Measurements from ENCODE around the gene TDP1. TPM values are rescaled to one million over a fixed set of nuclear protein-coding genes. Genes with fewer than 3 reads are reported as not detected.

TDP1 gene
- total RNA-seq: 23.9 and 34.5 TPM in 2 replicates
- 9.7 TPM for polyA plus RNA-seq (2012)

- DNase-seq (ENCODE audit: low read depth): peak; percentile 96
Observed at GRCh38 chr14:89955745-89956660, at the start of gene TDP1. Gene TDP1 (plus strand): TSS chr14:89955927. CDS start chr14:89963115, 7,188 bp downstream.

DNA sequence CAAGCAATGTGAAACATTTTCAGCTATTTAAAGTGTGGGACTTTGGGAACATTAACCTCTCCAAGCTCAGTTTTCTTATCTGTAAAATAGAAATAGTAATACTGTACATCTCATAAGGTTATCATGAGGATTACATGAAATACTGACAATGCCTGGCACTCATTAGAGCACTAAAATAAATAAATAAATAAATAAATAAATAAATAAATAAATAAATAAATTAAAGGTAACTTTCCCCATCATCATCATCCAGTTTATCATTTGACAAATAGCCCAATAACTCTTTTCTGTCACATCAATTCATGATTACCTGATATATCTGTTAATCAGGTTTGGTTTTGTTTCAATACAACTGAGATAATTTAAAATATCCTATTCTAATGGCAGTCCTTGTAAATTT, 49.7 kb upstream of the TDP1 start:
- DNase-seq (ENCODE audit: low read depth): no peak

- DNase-seq (ENCODE audit: low read depth): no peak
Observed at GRCh38 chr14:89907655-89908054, 48.1 kb upstream of the TDP1 start.

DNA sequence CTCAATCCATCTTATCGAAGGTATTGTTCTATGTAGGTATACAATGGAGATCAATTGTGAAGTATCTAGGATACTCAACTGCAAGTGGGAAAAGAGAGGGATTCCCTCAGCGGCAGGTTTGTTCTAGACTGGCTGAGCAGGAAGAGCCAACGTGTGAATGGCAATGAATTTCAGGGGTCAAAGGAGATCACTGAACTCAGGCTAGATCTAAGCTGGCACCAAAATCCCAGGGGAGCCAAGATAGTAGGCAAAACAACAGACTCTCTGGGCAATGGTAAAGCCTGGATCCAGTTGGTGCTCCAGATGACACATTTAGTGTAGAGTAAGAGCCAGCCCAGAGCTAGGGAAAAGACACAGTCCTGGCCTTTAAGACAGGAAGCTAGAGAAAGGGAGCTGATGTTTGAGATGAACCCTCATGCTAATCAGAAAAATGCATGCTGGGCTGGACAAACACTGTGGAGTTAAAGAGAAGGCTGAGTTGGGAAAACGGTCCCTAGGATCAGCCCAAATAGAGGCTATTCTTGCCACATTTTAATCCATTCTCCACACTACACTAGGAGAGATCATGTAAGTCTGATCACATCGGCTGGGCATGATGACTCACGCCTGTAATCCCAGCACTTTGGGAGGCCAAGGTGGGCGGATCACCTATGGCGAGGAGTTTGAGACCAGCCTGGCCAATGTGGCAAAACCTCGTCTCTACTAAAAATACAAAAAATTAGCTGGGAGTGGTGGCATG, 46.8 kb upstream of the TDP1 start:
- no peak for DNase-seq (ENCODE audit: low read depth)

DNA sequence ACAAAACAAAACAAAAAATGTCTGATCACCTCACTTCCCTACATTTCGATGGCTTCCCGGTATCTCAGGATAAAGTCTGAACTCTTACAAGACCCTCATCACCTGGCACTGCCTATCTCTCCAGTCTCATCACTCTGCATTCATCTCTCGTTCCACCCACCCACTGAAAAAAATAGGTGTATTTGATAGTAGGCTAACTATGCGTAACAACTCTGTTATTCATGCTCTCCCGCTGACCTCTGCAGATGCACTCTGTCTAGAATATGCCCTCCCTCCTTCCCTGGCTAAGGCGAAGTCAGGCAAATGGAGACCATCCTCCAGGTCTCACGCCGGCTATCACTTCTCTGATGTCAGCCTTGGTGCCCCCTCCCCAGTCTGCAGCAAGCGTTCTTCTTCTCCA, 46.1 kb upstream of the TDP1 start:
- DNase-seq (ENCODE audit: low read depth): no peak

DNA sequence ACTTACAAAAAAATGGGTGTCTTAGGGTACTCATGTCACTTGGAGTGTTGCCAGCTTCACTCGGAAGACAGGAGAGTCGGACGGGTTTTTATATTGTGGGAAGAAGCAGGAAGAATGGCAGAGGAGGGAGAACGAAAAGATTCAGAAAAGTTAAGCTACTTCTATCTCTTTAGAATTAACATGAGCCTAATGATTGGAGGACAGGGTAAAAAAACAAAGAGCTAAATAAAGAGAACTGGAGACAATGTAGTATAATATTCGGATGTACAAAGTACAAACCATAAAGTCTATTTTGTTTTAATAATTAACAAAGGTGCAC, 45.1 kb upstream of the TDP1 start:
- DNase-seq (ENCODE audit: low read depth): no peak

DNA sequence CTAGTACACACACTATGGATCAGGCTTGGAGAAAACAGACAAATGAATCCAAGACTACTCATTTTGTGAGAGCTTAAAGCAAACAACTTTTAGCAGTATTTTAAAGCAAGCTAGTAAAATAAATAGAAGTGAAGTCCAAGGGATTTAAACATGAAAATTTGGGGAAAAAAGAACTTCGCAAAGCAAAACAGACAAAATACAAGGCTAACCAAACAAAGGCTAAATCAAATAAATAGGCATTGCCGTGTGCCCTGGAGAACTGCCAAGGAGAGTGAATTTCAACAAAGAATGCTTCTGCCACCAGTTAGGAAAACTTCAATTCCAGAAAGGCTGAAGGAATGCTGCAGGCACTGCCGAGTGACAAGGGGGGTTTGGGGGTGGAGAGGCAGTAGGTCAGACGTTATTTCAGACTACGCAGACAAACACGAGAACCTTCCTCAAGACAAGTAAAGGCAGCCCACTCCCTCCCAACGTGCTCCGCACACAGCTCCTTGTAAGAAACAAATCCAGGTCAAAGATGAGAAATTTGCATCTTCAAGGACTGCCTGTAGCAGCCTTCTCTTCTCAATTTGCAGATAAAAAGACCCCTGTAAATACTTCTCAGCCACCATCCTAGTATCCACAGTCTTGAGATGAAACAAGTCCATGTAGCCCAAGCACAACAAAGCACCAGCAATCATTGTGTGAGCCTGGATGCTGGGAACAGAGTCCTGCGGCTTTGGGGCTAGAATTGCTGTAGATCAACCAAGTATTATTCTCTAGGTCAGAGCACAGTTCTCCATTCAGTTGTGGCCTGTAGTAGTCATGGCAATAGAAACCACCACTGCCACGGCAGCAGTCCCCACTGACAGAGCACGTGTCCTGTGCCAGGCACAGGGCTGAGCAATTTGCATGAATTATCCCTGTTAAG, 44.5 kb upstream of the TDP1 start:
- peak; percentile 55 for DNase-seq (ENCODE audit: low read depth)

DNA sequence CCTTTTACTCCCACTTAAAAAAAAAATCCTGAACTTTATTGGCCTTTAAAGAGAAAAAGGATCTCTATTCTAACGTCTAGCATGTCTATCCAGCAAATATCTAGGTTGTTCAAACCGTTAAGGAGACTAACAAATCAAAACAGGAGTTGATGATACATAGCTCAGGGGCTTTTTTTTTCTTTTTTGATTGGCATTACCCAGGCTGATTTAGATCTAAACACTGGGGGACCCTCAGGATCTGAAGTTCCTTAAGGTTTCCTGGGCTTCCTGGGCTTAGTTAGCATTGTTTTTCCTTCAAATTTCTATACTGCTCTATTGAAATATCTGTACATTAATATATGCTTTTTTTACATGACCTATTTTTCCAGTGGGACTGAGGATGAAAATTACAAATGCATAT, 43.5 kb upstream of the TDP1 start:
- DNase-seq (ENCODE audit: low read depth): no peak

GRCh38 chr14:89912667-89913211, 43.0 kb upstream of the TDP1 start:
- peak; percentile 76 for DNase-seq (ENCODE audit: low read depth)

- peak; percentile 83 for DNase-seq (ENCODE audit: low read depth)
Observed at GRCh38 chr14:89915114-89915878, 40.4 kb upstream of the TDP1 start.

DNA sequence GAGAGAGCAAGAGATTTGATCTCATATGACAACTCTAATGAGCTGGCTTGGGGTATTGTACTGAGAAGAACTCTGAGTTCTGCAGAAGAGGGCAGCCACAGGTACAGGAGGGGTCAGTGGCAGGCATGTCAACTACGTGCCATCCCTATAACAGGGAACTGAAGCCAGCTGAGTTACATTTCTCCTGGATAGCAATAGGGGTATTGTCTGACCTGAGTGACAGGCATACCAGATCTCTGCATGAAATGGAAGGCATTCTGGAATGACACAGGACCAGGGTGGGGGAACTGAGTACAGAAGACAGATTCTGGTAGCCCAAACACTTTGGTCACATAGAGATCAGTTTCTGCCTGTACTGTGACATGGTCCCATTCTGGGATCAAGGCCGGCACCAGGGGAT, 37.0 kb upstream of the TDP1 start:
- no peak for DNase-seq (ENCODE audit: low read depth)

DNA sequence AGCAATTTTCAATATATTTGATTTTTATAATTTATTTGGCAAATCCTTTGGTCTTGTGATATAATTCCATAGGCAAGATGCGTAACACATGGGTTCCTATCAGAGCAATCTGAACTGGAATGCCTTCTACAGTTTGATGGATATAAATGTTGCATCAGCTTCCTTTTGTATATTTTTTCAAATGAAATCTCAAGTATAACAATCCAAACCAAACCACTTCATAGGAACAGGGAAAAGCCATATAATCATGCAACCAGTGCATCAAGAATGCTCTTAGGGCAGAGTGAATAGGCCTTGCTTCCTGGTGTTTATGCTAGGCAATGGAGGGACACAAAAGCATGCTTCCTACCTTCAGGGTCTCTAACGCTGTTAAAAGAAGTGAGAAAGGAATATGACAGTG, 35.7 kb upstream of the TDP1 start:
- DNase-seq (ENCODE audit: low read depth): no peak

DNA sequence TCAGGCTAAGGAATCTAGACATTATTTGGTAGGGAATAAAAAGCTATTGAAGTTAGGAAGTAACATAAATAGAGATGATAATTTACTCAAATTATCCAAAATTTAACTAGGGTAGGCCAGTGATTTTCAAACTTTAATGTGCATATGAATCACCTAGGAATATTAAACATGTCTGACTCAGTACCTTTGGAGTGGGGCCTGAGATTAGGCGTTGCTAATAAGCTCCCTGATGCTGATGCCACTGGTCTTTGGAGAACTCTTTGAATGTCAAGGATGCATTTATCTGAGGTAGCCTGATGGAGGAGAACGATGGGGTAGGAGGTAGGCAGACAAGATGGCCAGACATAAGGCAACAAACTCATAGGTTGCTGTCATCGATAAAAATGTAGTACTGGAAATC, 34.4 kb upstream of the TDP1 start:
- no peak for DNase-seq (ENCODE audit: low read depth)

DNA sequence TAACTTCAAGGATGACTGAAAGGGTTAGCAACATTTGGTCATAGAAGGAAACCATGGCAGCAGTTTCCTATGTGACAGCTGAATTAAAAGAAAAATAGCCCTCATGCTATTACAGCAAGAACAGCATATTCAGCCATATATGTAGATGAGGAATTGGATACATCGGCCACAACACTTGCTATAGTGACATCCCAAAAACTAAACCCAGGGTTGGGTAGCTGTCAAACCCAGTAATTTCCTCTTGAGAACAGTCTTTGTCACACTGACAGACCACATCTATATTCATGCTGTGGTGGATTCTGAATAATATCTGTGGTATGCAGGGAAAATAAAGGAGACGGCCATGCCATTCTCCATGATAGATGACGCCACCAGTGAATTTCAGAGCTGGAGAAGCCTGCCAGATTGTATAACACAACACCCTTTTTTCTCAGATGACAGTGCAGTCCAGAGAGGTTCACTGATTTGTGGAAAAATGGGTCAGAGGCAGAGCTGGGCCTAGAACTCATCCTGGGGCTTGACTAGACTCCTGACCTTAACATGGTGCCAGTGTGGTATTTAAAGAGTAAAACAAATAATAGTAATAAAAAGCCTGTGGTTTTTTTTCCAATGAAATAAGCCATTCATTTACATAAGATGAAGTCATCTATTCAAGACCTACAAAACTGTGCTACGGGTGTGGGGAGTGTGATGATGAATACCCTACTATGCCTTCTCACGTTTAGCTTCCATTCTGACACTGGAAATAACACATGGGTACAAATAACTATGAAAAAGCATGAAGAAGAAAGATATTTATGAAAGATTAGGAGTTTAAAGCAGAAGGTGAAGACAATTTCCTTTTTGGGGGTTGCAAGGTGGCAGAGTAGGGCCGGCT, 33.5 kb upstream of the TDP1 start:
- DNase-seq (ENCODE audit: low read depth): peak; percentile 87

GRCh38 chr14:89924268-89924667, 31.5 kb upstream of the TDP1 start:
- peak; percentile 45 for DNase-seq (ENCODE audit: low read depth)

DNA sequence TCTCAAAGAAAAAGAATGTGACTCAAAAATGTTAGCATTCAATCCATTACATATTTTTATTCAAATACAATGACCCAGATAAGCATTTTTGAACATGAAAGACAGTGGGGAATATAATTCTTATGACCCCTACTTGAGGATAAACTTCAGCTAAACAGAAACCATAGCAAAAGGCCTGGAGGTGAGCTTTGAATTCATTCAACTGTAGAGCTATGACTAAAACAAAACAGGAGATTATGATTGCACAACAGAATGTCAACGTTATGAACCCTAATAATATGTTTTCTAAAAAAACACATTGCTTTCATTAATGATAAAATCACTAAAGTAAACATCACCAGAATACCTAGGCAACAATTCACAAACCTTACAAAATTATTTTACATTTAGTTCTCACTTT, 29.0 kb upstream of the TDP1 start:
- no peak for DNase-seq (ENCODE audit: low read depth)

DNA sequence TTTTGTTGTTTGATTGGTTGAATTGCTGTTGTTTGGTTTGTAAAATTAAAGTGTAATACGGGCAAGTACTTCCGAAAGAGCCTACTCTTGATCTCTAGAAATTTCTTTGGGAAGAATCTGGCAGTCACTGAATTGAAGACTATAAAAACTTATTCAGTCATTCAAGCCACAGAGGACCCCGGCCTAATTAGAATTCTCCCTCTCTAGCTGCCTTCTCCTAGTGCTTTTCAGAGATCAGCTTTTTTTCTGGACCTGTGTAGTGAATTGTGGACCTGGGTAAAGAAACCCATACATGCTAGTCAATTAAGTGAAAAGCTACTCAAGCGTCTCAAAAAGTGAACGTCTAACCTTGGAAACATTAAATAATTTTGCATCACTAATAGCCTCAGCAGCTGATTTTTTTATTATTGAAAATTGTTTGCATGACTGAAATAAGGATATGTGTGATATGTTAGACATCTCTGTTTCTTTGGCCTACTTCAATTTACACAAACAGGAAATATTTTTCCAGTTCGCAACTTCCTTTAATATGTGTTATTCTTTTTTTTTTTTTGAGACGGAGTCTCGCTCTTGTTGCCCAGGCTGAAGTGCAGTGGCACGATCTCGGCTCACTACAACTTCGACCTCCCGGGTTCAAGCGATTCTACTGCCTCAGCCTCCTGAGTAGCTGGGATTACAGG, 28.4 kb upstream of the TDP1 start:
- DNase-seq (ENCODE audit: low read depth): no peak

- DNase-seq (ENCODE audit: low read depth): no peak
Observed at GRCh38 chr14:89933002-89933401, 22.7 kb upstream of the TDP1 start.

DNA sequence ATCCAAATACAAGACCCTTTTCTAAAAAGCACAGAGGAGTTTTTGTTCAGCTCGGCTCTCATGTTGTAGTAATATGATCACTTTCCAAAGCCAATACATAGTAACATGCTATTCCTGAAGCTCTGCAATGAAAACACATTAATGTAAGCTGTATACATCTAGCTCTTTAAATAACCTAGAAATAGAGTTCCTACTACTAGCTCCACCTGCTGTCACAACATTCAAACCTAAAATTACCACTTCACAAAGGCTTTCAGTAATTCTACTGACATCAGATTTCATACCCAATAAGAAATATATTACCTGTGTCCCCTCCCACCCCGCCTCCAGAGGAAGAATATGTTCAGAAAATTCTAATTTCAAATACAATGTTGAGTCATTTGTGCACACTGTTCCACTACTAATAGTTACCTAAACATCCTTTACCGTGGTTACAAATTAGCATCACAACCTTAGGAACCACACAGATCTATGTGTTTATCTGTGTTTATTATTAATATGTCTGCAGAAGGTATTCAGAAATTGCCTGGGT, 19.0 kb upstream of the TDP1 start:
- DNase-seq (ENCODE audit: low read depth): no peak
